HFFc6 (cell line): ENCODE data around the gene MEF2D. TPM values are rescaled to one million over a fixed set of nuclear protein-coding genes. Genes with fewer than 3 reads are reported as not detected.

Experiments used
- DNase-seq: peaks from one replicate; pipeline ENCODE4 v3.0.0-alpha.2; 2018
- H3K27ac Mint-ChIP-seq: 2 replicates; pipeline ENCODE4 v1.8.0; 2020; ENCODE audit warnings: mild to moderate bottlenecking, mixed read lengths
- H3K27me3 Mint-ChIP-seq: 2 replicates; pipeline ENCODE4 v1.8.0; 2021; ENCODE audit warnings: mild to moderate bottlenecking, moderate library complexity, mixed read lengths; ENCODE audit not compliant: insufficient read depth
- H3K36me3 Mint-ChIP-seq: 2 replicates; pipeline ENCODE4 v1.8.0; 2021; ENCODE audit warnings: low read depth, mixed read lengths
- H3K4me1 Mint-ChIP-seq: 2 replicates; pipeline ENCODE4 v1.8.0; 2020; ENCODE audit warnings: low read depth, mixed read lengths
- H3K4me3 Mint-ChIP-seq: 2 replicates; pipeline ENCODE4 v1.8.0; 2020; ENCODE audit warnings: mild to moderate bottlenecking, moderate library complexity, mixed read lengths
- H3K9me3 Mint-ChIP-seq: 2 replicates; pipeline ENCODE4 v1.8.0; 2020; ENCODE audit warnings: mild to moderate bottlenecking, mixed read lengths
- total RNA-seq, 6 experiments: library from RNA; stranded (reverse); fragmentation: NEBNext Ultra II Directional; extraction: Animal tissue kit (Norgen Biotek cat#: 25700); gene quantifications; 2 replicates in 1 of 6; 3 replicates in 5 of 6; pipeline ENCODE4 v1.2.3, GENCODE V29; 2021
- TF ChIP-seq, protein P1 (sequence below): fragments of 200-600 bp; sonication (generic); IDR thresholded peaks from 2 replicates; pipeline ENCODE4 v1.5.0; 2021; ENCODE audit warnings: antibody characterized with exemption, mild to moderate bottlenecking

MEF2D gene
- total RNA-seq, 6 experiments from 2014 or later: 50.0 to 60.1 (median 56.8) TPM

DNA sequence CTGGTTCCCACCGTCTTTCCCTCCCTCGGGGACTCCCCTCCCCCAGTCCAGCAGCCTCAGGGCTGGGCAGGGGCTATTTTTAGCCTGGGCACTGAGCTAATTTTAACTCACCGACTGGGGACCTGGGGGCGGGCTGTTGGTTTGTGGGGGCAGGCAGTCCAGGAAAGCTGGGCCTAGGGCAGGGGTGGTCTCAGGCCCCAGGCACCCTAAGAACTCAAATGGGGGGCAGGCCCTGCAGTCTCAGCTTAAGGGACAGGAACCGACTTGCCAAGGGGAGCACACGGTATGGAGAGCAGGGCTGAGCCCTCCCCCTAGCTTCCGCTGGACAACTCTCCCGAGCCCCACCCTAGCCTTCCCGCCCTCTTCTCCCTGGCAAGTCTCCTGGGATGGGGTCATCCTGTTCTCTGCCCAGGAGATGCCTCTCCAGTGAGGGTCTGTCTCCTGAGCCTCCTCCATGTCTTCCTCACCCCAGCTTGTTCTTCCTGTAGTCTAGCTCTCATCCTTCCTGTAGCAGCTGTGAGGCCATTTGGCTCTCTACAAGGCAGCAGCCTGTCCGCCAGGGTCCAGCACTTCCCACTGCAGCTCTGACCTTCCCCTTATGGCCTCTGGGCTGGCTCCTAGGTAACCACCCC lies 10.1 kb downstream of the MEF2D start:
- Mint-ChIP-seq H3K27ac (peak overlapping the region; percentile 80), H3K4me1 (peaks cover 83% of the 10 kb centered on the region), H3K9me3 (no peaks in the 10 kb centered on the region)

DNA sequence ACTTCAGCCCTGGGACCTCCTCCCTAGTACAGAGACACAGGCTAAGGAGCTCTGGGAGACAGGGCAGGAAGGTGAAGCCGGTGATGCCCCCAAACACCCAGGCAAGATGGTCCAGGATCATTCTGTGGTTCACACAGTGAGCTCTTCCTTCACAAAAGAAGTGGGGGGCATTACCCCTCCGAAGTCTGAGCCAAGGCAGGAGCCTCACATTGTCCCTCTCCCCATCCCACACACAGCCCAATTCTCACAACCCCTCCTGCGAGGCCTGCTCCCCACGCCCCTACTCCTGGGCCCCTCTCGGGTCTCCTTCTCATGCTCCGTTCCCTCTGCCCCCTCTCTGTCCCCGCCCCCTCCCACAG lies 10.7 kb downstream of the MEF2D start:
- Mint-ChIP-seq H3K27me3 (peaks cover 8% of the 10 kb centered on the region; the same call in 1 of the 2 replicates), H3K4me3 (peak overlapping the region; percentile 75), H3K27ac (peak overlapping the region; percentile 80), H3K36me3 (peaks cover 20% of the 10 kb centered on the region), H3K4me1 (peaks cover 77% of the 10 kb centered on the region), H3K9me3 (no peaks in the 10 kb centered on the region)
- TF ChIP-seq, protein P1, sequence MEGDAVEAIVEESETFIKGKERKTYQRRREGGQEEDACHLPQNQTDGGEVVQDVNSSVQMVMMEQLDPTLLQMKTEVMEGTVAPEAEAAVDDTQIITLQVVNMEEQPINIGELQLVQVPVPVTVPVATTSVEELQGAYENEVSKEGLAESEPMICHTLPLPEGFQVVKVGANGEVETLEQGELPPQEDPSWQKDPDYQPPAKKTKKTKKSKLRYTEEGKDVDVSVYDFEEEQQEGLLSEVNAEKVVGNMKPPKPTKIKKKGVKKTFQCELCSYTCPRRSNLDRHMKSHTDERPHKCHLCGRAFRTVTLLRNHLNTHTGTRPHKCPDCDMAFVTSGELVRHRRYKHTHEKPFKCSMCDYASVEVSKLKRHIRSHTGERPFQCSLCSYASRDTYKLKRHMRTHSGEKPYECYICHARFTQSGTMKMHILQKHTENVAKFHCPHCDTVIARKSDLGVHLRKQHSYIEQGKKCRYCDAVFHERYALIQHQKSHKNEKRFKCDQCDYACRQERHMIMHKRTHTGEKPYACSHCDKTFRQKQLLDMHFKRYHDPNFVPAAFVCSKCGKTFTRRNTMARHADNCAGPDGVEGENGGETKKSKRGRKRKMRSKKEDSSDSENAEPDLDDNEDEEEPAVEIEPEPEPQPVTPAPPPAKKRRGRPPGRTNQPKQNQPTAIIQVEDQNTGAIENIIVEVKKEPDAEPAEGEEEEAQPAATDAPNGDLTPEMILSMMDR: no peak
- no peak for DNase-seq

More for the DNA sequence above, 10.1 kb downstream of the MEF2D start:
- H3K27me3 Mint-ChIP-seq: peaks cover 8% of the 10 kb centered on the region; the same call in 1 of the 2 replicates
- DNase-seq: no peak
- TF ChIP-seq, protein P1: peak; percentile 70
- H3K36me3 Mint-ChIP-seq: peaks cover 24% of the 10 kb centered on the region
- H3K4me3 Mint-ChIP-seq: peak overlapping the region; percentile 75

DNA sequence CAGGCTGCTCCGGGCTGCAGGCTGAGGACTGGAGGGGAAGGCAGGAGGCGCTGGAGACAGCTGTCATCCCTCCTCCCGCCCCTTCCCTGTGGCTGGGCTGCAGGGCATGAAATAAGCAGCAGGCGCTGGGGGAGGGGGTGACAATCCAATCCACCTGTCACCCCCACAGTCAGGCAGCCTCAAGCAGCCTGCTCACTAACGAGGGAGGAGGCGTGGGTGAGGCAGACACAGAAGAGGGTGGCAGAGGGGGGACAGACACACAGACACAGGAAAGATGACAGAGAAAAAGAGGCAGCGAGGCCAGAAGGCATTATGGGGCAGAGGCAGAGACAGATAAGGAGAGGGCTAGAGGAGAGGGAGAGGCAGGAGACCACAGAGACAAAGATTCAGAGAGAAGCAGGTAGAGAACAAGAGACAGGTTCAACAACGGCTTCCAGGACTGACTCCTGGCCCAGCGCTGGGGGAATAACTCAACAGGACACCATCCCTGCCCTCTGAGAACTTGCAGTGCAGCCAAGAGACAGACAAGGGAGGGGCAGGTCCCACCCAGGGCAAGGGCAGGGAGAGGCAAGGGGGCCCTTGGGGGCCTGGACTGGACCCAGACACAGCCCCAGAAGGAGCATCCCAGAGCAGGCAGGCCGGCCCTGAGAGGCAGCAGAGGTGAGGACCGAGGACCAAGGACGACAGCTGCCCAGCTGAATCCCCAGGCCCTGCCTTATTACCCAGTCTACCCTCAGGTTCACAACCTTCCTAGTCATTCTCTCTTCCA lies 11.2 kb downstream of the MEF2D start:
- Mint-ChIP-seq H3K4me3 (peak overlapping the region; percentile 75), H3K9me3 (no peaks in the 10 kb centered on the region), H3K27ac (peak overlapping the region; percentile 80), H3K4me1 (peaks cover 78% of the 10 kb centered on the region), H3K36me3 (peaks cover 19% of the 10 kb centered on the region), H3K27me3 (peaks cover 8% of the 10 kb centered on the region; the same call in 1 of the 2 replicates)
- DNase-seq: no peak
- TF ChIP-seq, protein P1: peak; percentile 50; the same call in 1 of the 2 replicates

DNA sequence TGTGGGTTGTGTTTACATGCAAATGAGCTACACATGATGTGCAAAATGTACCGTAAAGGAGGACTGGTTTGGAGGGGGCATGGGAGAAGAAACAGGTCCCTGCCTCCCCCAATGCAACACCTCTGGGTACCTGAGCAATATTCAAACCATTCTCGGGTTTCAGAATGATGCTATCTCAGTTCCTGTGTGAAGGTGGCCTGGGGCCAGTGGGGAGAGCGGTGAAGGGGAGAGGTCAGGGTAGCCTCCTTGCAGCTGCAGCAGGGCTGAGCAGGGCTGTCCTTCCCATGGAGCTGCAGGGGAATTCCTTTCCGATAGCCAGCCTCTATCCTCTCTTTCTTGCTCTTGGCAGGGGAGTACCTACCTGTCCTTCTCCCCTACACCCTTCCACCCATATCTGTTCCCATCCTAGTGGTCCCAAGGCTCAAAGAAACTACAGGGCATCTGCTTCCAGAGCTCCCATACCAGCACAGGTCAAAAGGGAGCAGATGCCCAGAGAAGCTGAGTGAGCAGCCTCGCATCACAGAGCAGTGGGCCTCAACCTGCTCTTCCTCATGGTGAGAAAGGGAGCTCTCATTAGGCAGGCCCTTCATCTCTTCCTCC lies 11.9 kb downstream of the MEF2D start:
- TF ChIP-seq, protein P1: no peak
- peaks cover 8% of the 10 kb centered on the region; the same call in 1 of the 2 replicates for H3K27me3 Mint-ChIP-seq
- H3K27ac Mint-ChIP-seq: peak overlapping the region; percentile 80; the same call in 1 of the 2 replicates
- H3K9me3 Mint-ChIP-seq: no peaks in the 10 kb centered on the region
- peaks cover 81% of the 10 kb centered on the region for H3K4me1 Mint-ChIP-seq
- no peak for DNase-seq
- H3K4me3 Mint-ChIP-seq: peak overlapping the region; percentile 24
- H3K36me3 Mint-ChIP-seq: peaks cover 19% of the 10 kb centered on the region

DNA sequence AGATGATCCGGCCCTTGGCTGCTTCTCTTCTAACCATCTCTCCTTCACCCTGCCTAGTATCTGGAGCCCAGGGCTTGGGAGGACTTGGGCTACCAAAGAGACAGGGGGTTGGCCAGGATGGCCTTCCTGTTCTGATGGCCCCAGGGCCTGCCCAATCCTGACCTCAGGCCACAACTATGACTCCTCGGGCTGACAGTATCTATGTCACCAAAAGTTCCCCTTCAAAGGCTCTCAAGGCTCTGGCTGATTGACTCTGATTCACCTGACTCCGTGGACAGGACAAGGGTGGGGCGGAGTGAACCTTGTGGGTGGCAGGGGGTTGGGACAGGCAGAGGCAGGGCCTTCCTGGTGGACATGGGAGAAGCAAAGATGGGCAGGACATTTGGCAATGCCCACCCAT lies 12.7 kb downstream of the MEF2D start:
- peak overlapping the region; percentile 53 for H3K27ac Mint-ChIP-seq

More for the DNA sequence above, 12.7 kb downstream of the MEF2D start:
- H3K9me3 Mint-ChIP-seq: no peaks in the 10 kb centered on the region
- no peak overlapping the region for H3K4me3 Mint-ChIP-seq
- H3K36me3 Mint-ChIP-seq: peaks cover 18% of the 10 kb centered on the region
- peaks cover 83% of the 10 kb centered on the region for H3K4me1 Mint-ChIP-seq
- DNase-seq: no peak
- peaks cover 8% of the 10 kb centered on the region; the same call in 1 of the 2 replicates for H3K27me3 Mint-ChIP-seq
- TF ChIP-seq, protein P1: no peak
